Coronary artery (tissue), 2 donors: ENCODE measurements around the gene STK39.

Source experiments
- DNase-seq: peaks from one replicate; pipeline ENCODE4 v3.0.0-alpha.2; 2017; ENCODE audit warnings: low spot score
- H3K27ac ChIP-seq, 2 donors: fragments of 200-600 bp; sonication (generic); one replicate each; pipeline ENCODE4 v1.5.1; 2016 to 2019
- H3K4me3 ChIP-seq: fragments of 200-600 bp; sonication (generic); 2 replicates; pipeline ENCODE4 v1.5.1; 2016; ENCODE audit warnings: mild to moderate bottlenecking, moderate library complexity
- TF ChIP-seq, protein P1 (sequence below): fragments of 200-600 bp; sonication (generic); IDR thresholded peaks from one replicate; pipeline ENCODE4 v1.5.1; 2019; ENCODE audit warnings: antibody characterized with exemption

The STK39 gene

DNA sequence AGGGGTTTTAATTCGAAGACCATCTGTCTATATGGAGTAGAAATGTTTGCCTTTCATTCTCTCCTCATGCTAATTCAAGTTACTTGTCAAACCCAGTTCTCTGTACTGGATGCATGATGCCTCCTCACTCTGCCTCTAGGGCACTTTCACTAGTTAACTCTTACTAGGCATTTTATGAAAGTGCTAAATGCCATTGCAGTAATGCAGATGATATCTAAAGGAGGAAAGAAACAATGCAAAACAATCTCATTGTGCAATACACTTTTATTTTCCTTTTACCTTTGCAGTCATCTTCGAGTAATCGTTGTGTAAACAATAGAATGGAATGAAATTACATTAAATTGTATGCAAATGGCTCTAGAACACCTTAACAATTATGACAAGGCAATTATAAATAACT lies 293.6 kb downstream of the STK39 start:
- no peak overlapping the region for H3K27ac ChIP-seq
- H3K4me3 ChIP-seq, result no peak overlapping the region
- DNase-seq, result no peak
- TF ChIP-seq, protein P1, sequence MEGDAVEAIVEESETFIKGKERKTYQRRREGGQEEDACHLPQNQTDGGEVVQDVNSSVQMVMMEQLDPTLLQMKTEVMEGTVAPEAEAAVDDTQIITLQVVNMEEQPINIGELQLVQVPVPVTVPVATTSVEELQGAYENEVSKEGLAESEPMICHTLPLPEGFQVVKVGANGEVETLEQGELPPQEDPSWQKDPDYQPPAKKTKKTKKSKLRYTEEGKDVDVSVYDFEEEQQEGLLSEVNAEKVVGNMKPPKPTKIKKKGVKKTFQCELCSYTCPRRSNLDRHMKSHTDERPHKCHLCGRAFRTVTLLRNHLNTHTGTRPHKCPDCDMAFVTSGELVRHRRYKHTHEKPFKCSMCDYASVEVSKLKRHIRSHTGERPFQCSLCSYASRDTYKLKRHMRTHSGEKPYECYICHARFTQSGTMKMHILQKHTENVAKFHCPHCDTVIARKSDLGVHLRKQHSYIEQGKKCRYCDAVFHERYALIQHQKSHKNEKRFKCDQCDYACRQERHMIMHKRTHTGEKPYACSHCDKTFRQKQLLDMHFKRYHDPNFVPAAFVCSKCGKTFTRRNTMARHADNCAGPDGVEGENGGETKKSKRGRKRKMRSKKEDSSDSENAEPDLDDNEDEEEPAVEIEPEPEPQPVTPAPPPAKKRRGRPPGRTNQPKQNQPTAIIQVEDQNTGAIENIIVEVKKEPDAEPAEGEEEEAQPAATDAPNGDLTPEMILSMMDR, result no peak

DNA sequence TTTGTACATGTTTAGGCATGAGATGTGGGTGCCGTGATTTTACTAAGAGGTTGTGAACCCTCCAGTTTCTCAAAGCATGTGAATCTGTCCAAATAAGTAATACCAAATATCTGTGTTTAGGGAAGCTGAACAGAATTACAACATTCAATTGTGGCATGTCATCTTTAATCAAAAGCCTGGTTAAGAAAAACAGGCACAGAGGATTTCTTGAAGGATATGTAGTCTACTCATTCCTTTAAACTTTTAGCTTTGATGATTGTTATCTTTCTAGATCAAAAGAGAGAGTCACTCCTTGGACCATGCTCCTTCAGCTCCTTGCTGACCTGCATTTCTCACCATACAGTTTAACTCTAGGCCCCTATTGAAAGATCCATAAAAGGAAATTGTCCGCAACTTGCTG lies 296.8 kb downstream of the STK39 start:
- no peak overlapping the region for H3K27ac ChIP-seq
- H3K4me3 ChIP-seq, result no peak overlapping the region
- TF ChIP-seq, protein P1, result no peak
- DNase-seq, result no peak

DNA sequence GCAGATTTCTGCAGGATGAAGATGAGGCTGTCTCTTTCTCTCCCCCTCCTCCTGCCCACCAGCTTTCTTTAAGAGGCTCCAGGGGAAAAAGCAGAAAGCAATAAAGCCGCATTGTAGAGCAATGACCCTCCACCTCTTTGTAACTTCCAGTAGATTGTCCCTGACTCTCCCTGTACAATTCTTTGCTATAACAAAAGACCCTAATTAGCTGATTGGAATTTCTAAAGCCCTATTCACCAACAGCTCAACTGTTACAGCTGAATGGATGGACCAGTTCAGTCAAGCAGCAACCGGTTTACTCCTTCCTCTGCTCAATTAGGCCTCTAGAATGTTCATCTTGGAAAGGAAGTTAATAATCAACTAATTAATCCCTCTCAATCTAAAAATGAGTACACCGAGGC lies 301.0 kb downstream of the STK39 start:
- no peak for DNase-seq
- TF ChIP-seq, protein P1, result no peak
- no peak overlapping the region for H3K27ac ChIP-seq
- no peak overlapping the region for H3K4me3 ChIP-seq

DNA sequence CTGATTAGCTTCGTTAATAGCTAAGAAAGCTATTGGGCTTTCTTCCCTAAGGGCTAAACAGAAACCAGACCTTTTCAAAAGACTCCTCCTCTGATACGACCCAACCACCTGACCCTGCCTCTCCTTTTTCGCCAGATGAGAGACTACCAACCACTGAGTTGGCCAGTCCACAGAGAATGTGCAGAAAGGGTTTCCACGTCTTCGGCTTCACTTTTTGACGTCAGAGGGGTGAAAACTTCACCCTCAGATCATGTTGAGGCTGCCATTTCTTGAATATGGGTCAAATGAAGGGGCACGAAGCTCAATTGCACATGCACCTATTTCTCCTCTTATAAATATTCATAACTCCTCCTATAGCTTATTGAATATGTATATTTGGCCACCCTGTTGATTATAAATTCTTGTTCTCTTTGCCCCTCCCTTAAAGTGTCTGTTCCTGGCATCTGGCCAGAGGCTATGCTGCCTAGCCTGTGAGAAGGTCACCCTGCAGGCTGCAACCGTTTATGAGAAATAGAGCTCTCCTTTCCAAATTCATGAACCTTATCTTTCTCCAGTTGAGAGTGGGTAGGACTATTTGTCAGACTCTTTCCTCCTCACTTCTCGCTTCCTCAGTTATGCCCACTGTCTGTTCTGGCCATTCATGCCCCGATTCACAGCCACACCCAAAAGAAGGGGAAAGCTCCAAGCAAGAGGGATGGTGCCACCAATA lies 301.6 kb downstream of the STK39 start:
- no peak overlapping the region for H3K27ac ChIP-seq
- no peak for DNase-seq
- TF ChIP-seq, protein P1, result no peak
- H3K4me3 ChIP-seq, result no peak overlapping the region

DNA sequence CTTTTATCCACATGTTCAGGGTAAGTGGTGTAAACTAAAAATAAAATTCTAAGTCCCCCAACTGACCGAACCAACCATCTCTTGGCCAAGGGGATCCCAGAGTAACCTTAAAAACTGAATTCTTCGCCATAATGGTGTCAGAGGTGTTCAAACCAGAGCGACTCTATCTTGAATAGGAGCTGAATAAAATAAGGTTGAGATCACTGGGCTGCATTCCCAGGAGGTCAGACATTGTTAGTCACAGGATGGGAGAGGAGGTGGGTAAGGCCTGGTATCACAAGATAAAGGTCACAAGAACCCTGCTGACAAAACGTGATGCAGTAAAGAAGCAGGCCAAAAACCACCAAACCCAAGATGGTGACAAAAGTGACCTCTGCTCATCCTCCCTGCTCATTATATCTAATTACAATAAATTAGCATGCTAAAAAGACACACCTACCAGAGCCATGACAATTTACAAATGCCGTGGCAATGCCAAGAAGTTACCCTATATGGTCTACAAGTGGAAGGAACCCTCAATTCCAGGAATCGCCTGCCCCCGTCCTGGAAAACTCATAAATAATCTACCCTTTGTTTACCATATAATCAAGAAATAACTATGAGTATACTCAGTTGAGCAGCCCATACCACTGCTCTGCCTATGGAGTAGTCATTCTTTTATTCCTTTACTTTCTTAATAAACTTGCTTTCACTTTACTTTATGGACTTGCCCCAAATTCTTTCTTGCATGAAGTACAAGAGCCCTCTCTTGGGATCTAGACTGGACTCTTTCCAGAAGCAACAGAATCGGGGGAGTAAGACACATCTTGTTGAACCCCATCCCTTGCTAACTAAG lies 302.4 kb downstream of the STK39 start:
- DNase-seq, result no peak
- TF ChIP-seq, protein P1, result no peak
- Histone ChIP-seq H3K4me3 (no peak overlapping the region), H3K27ac (no peak overlapping the region)

DNA sequence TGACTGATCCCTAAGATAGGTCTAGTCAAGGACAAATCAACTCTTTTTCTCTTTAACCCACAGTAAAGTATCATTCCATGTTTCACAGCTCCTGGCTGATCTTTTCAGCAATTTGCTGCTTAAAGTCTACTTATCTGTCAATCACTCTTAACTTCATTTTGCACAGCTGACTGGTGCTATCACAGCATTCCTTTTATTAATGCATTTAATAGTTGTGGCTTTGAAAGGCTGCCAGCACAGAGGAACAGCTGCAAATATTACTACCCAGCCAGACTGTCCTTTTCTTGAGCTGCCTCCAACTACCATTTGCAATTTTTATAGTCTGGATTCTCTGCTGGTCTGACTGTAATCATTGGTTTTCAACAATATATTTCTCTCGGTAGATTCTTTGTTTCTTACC lies 303.5 kb downstream of the STK39 start:
- H3K27ac ChIP-seq, result no peak overlapping the region
- TF ChIP-seq, protein P1, result no peak
- H3K4me3 ChIP-seq, result no peak overlapping the region
- no peak for DNase-seq

DNA sequence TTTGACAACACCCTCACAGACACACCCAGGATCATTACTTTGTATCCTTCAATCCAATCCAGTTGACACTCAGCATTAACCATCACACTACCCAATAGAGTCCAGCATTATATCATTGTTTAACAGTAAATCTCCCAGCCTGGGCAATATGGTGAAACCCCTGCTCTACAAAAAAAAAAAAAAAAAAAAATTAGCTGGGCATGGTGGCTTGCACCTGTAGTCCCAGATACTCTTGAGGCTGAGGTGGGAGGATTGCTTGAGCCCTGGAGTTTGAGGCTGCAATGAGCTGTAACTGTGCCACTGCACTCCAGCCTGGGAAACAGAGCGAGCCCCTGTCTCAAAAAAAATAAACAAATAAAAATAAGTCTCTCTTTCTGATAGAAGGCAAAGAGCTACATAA lies 304.0 kb downstream of the STK39 start:
- TF ChIP-seq, protein P1, result no peak
- no peak for DNase-seq
- H3K27ac ChIP-seq, result no peak overlapping the region
- no peak overlapping the region for H3K4me3 ChIP-seq
